PFSK-1 (cell line): Measurements from ENCODE around the gene YJU2.

Source experiments
- FOXP2 ChIP-seq: optimal IDR thresholded peaks from 2 replicates; pipeline ENCODE3; 2011; ENCODE audit warnings: borderline replicate concordance, control low read depth, inconsistent platforms; ENCODE audit not compliant: insufficient read depth; ENCODE audit errors: extremely low read length, extremely low read depth
- POLR2AphosphoS5 ChIP-seq: IDR thresholded peaks from 2 replicates; pipeline ENCODE4 v1.6.1; 2012; ENCODE audit warnings: low read depth, mild to moderate bottlenecking, control low read depth, low read length, moderate library complexity
- REST ChIP-seq, 2 experiments: IDR thresholded peaks; 2 replicates each; pipeline versions ENCODE4 v1.6.1 to v1.8.0; 2011 to 2012; ENCODE audit warnings: low read depth in 2 of 2, low read length in 2 of 2, control low read depth in 1 of 2, inconsistent platforms in 1 of 2, mild to moderate bottlenecking in 1 of 2, moderate library complexity in 1 of 2; ENCODE audit not compliant: insufficient read depth in 1 of 2
- SIN3A ChIP-seq: IDR thresholded peaks from 2 replicates; pipeline ENCODE4 v1.6.1; 2012; ENCODE audit warnings: mild to moderate bottlenecking, low read length, moderate library complexity, borderline replicate concordance; ENCODE audit not compliant: insufficient read depth
- TAF1 ChIP-seq: IDR thresholded peaks from 2 replicates; pipeline ENCODE4 v1.6.1; 2012; ENCODE audit warnings: low read length, control low read depth, borderline replicate concordance; ENCODE audit not compliant: insufficient read depth

YJU2 gene

GRCh38 chr19:4266253-4267000 lies 19.5 kb downstream of the YJU2 start:
- TF ChIP-seq FOXP2: no peak
- no peak for TF ChIP-seq POLR2AphosphoS5
- TF ChIP-seq REST (IDR thresholded peaks at IDR 0.05; ENCODE audit: insufficient read depth in 1 of 2, low read depth in 2 of 2, low read length in 2 of 2): no peak
- no peak for TF ChIP-seq TAF1
- TF ChIP-seq SIN3A: no peak

GRCh38 chr19:4267101-4267900 lies 20.4 kb downstream of the YJU2 start:
- TF ChIP-seq SIN3A (no peak), POLR2AphosphoS5 (no peak), FOXP2 (no peak), REST (IDR thresholded peaks at IDR 0.05; ENCODE audit: insufficient read depth in 1 of 2, low read depth in 2 of 2, low read length in 2 of 2) (no peak), TAF1 (no peak)

- TF ChIP-seq FOXP2: no peak
- TF ChIP-seq POLR2AphosphoS5: no peak
- no peak for TF ChIP-seq TAF1
- TF ChIP-seq SIN3A: no peak
- TF ChIP-seq REST (IDR thresholded peaks at IDR 0.05; ENCODE audit: insufficient read depth in 1 of 2, low read depth in 2 of 2, low read length in 2 of 2): no peak
These were observed 21.3 kb downstream of the YJU2 start for GRCh38 chr19:4267901-4268815.

- no peak for TF ChIP-seq FOXP2
- no peak for TF ChIP-seq SIN3A
- no peak for TF ChIP-seq POLR2AphosphoS5
- no peak for TF ChIP-seq REST (IDR thresholded peaks at IDR 0.05; ENCODE audit: insufficient read depth in 1 of 2, low read depth in 2 of 2, low read length in 2 of 2)
- TF ChIP-seq TAF1: no peak
These were observed 22.0 kb downstream of the YJU2 start for GRCh38 chr19:4268816-4269430.
